ENCODE data around the gene TGFA.

The TGFA gene

GRCh38 chr2:70560040-70560439 lies 6.4 kb upstream of the TGFA start:
- H3K27me3 ChIP-seq (ENCODE audit: low read depth, low read length): peaks cover 14% of the 10 kb centered on the region; the same call in 1 of the 2 replicates
- H3K36me3 ChIP-seq (replicated peaks; ENCODE audit: low read depth, low read length): no peaks in the 10 kb centered on the region
- H3K4me3 ChIP-seq (ENCODE audit: low read length): no peak overlapping the region
- H4K20me1 ChIP-seq (ENCODE audit: insufficient read depth, low read length): no peaks in the 10 kb centered on the region
- H3K4me1 ChIP-seq (ENCODE audit: low read length): peaks cover 5% of the 10 kb centered on the region
- no peak for TF ChIP-seq CTCF (IDR thresholded peaks at IDR 0.05; ENCODE audit: low read depth, low read length)
- no peak for TF ChIP-seq EZH2phosphoT487 (IDR thresholded peaks at IDR 0.05; ENCODE audit: low read depth)
- H3K4me2 ChIP-seq (ENCODE audit: low read length): no peak overlapping the region
- no peak overlapping the region for H3K27ac ChIP-seq (ENCODE audit: low read length)
- H3K9me3 ChIP-seq (ENCODE audit: insufficient read depth, low read length): no peaks in the 10 kb centered on the region
- H3K79me2 ChIP-seq (ENCODE audit: low read length): no peaks in the 10 kb centered on the region
- H2AFZ ChIP-seq (ENCODE audit: low read depth, low read length): no peak overlapping the region
- H3K9ac ChIP-seq (ENCODE audit: low read length): no peak overlapping the region

GRCh38 chr2:70558195-70558808 lies 4.7 kb upstream of the TGFA start:
- H4K20me1 ChIP-seq (ENCODE audit: insufficient read depth, low read length): no peaks in the 10 kb centered on the region
- H3K4me2 ChIP-seq (ENCODE audit: low read length): no peak overlapping the region
- H3K4me3 ChIP-seq (ENCODE audit: low read length): no peak overlapping the region
- peaks cover 13% of the 10 kb centered on the region for H3K4me1 ChIP-seq (ENCODE audit: low read length)
- H2AFZ ChIP-seq (ENCODE audit: low read depth, low read length): no peak overlapping the region
- H3K27ac ChIP-seq (ENCODE audit: low read length): no peak overlapping the region
- H3K9ac ChIP-seq (ENCODE audit: low read length): no peak overlapping the region
- TF ChIP-seq CTCF (IDR thresholded peaks at IDR 0.05; ENCODE audit: low read depth, low read length) (no peak), EZH2phosphoT487 (IDR thresholded peaks at IDR 0.05; ENCODE audit: low read depth) (no peak)
- H3K9me3 ChIP-seq (ENCODE audit: insufficient read depth, low read length): no peaks in the 10 kb centered on the region
- peaks cover 16% of the 10 kb centered on the region for H3K27me3 ChIP-seq (ENCODE audit: low read depth, low read length)
- no peaks in the 10 kb centered on the region for H3K79me2 ChIP-seq (ENCODE audit: low read length)
- no peaks in the 10 kb centered on the region for H3K36me3 ChIP-seq (replicated peaks; ENCODE audit: low read depth, low read length)

- Histone ChIP-seq H2AFZ (ENCODE audit: low read depth, low read length) (no peak overlapping the region), H3K4me3 (ENCODE audit: low read length) (no peak overlapping the region), H3K4me1 (ENCODE audit: low read length) (peaks cover 17% of the 10 kb centered on the region), H3K27me3 (ENCODE audit: low read depth, low read length) (peaks cover 26% of the 10 kb centered on the region), H3K79me2 (ENCODE audit: low read length) (no peaks in the 10 kb centered on the region), H4K20me1 (ENCODE audit: insufficient read depth, low read length) (no peaks in the 10 kb centered on the region), H3K27ac (ENCODE audit: low read length) (no peak overlapping the region), H3K9me3 (ENCODE audit: insufficient read depth, low read length) (no peaks in the 10 kb centered on the region), H3K9ac (ENCODE audit: low read length) (no peak overlapping the region), H3K36me3 (replicated peaks; ENCODE audit: low read depth, low read length) (no peaks in the 10 kb centered on the region), H3K4me2 (ENCODE audit: low read length) (no peak overlapping the region)
- TF ChIP-seq EZH2phosphoT487 (IDR thresholded peaks at IDR 0.05; ENCODE audit: low read depth): no peak
- no peak for TF ChIP-seq CTCF (IDR thresholded peaks at IDR 0.05; ENCODE audit: low read depth, low read length)
Measured at GRCh38 chr2:70557171-70557838, 3.7 kb upstream of the TGFA start.

- Histone ChIP-seq H3K79me2 (ENCODE audit: low read length) (no peaks in the 10 kb centered on the region), H3K27ac (ENCODE audit: low read length) (no peak overlapping the region), H3K36me3 (replicated peaks; ENCODE audit: low read depth, low read length) (no peaks in the 10 kb centered on the region), H3K9me3 (ENCODE audit: insufficient read depth, low read length) (no peaks in the 10 kb centered on the region), H4K20me1 (ENCODE audit: insufficient read depth, low read length) (no peaks in the 10 kb centered on the region), H3K4me3 (ENCODE audit: low read length) (no peak overlapping the region), H3K4me2 (ENCODE audit: low read length) (no peak overlapping the region), H3K4me1 (ENCODE audit: low read length) (peaks cover 17% of the 10 kb centered on the region), H3K27me3 (ENCODE audit: low read depth, low read length) (peaks cover 33% of the 10 kb centered on the region), H2AFZ (ENCODE audit: low read depth, low read length) (no peak overlapping the region), H3K9ac (ENCODE audit: low read length) (no peak overlapping the region)
- no peak for TF ChIP-seq EZH2phosphoT487 (IDR thresholded peaks at IDR 0.05; ENCODE audit: low read depth)
- TF ChIP-seq CTCF (IDR thresholded peaks at IDR 0.05; ENCODE audit: low read depth, low read length): no peak
Measured at GRCh38 chr2:70556608-70557007, 3.0 kb upstream of the TGFA start.

Data from OCI-LY3 (cell line).